ENCODE results near the gene MLXIP. TPM values are rescaled to one million over a fixed set of nuclear protein-coding genes. Genes with fewer than 3 reads are reported as not detected.

MLXIP gene
- total RNA-seq, 1 experiment from 2014 or later, result 46.3 TPM

DNA sequence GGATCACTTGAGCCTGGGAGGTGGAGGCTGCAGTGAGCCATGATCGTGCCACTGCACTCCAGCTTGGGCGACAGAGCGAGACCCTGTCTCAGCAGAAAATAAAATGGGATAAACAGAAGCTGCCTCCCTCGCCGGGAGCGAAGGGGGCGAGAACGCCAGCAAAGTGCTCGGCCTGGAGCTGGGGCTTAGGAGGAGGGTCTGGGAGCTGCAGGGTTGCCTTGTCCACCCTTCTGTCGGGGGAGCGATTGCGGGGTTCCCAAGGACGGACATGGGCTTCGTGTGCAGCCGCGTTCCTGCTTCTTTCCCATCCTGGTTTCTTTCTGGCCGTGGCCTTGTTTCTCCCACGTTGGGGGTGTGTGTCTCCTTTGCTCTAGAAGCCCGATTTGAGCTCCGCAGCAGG, 27.9 kb upstream of the MLXIP start:
- Histone ChIP-seq H3K4me2 (ENCODE audit: low read length) (no peak overlapping the region), H4K20me1 (ENCODE audit: insufficient read depth) (no peaks in the 10 kb centered on the region), H3K27ac (ENCODE audit: low read depth, low read length) (no peak overlapping the region), H3K4me3 (replicated peaks in 1 of 2; ENCODE audit: low read depth in 1 of 2, low read length in 2 of 2) (no peak overlapping the region), H3K79me2 (ENCODE audit: insufficient read depth, low read length) (no peaks in the 10 kb centered on the region), H2AFZ (ENCODE audit: low read depth, low read length, poor library complexity, severe bottlenecking) (no peak overlapping the region), H3K9ac (ENCODE audit: low read length) (no peak overlapping the region), H3K36me3 (ENCODE audit: control insufficient read depth in 1 of 2, insufficient read depth in 2 of 2, low read length in 2 of 2) (peaks cover 1 to 11% of the 10 kb centered on the region in 2 experiments; a peak in 1 of 4 replicates), H3K9me3 (ENCODE audit: control insufficient read depth in 1 of 2, insufficient read depth in 1 of 2, low read depth in 1 of 2, low read length in 2 of 2) (no peaks in the 10 kb centered on the region), H3K27me3 (ENCODE audit: insufficient read depth, low read length) (no peaks in the 10 kb centered on the region), H3K9me2 (ENCODE audit: insufficient read depth) (no peaks in the 10 kb centered on the region), H3K4me1 (ENCODE audit: control insufficient read depth in 1 of 2, insufficient read depth in 2 of 2, low read length in 2 of 2) (peaks cover 0 to 6% of the 10 kb centered on the region in 2 experiments; a peak in 1 of 4 replicates)
- ATAC-seq (no peak), DNase-seq (ENCODE audit: low read depth, low spot score) (no peak)
- RAD21 ChIA-PET (ENCODE audit: low non-redundant PET in 1 of 2, low total read pairs in 2 of 2, uncharacterized antibody in 2 of 2, unreplicated experiment in 2 of 2), result no interaction called here
- intact Hi-C loops (cut with micrococcal nuclease), result no loop called here
- POLR2A ChIA-PET, result no interaction called here
- TF ChIP-seq CTCF (IDR thresholded peaks at IDR 0.05 in 2 of 3, conservative IDR thresholded peaks at IDR 0.05 in 1 of 3; ENCODE audit: borderline replicate concordance in 1 of 3, insufficient read depth in 1 of 3, low read depth in 2 of 3, low read length in 2 of 3) (no peak), JUND (IDR thresholded peaks at IDR 0.05) (no peak), SIN3A (IDR thresholded peaks at IDR 0.05; ENCODE audit: low read depth) (no peak), YY1 (IDR thresholded peaks at IDR 0.05; ENCODE audit: extremely low read depth, insufficient replicate concordance, low read depth, low read length) (no peak)
- TF ChIP-seq, protein P1, sequence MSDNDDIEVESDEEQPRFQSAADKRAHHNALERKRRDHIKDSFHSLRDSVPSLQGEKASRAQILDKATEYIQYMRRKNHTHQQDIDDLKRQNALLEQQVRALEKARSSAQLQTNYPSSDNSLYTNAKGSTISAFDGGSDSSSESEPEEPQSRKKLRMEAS (IDR thresholded peaks at IDR 0.05), result no peak
- CTCF ChIA-PET, result interaction anchor here (1.0 kb wide), 1 partner anchor 72 kb away, joined by 3 read pairs; no protein-coding TSS in a partner anchor
- no TSS peak for BruUV-seq (replicated peaks)

GRCh38 chr12:122051231-122051876, 27.2 kb upstream of the MLXIP start:
- H3K4me1 ChIP-seq (ENCODE audit: control insufficient read depth in 1 of 2, insufficient read depth in 2 of 2, low read length in 2 of 2), result peaks cover 0 to 6% of the 10 kb centered on the region in 2 experiments; a peak in 1 of 4 replicates
- POLR2A ChIA-PET, result interaction anchor here (0.7 kb wide), 1 partner anchor 12 kb away, joined by 3 read pairs; no protein-coding TSS in a partner anchor
- H3K9me2 ChIP-seq (ENCODE audit: insufficient read depth), result no peaks in the 10 kb centered on the region
- ATAC-seq (no peak), DNase-seq (ENCODE audit: low read depth, low spot score) (no peak)
- H3K27ac ChIP-seq (ENCODE audit: low read depth, low read length), result no peak overlapping the region
- H3K36me3 ChIP-seq (ENCODE audit: control insufficient read depth in 1 of 2, insufficient read depth in 2 of 2, low read length in 2 of 2), result peaks cover 4 to 11% of the 10 kb centered on the region in 2 experiments; a peak in 2 of 4 replicates
- H2AFZ ChIP-seq (ENCODE audit: low read depth, low read length, poor library complexity, severe bottlenecking), result no peak overlapping the region
- CTCF ChIA-PET, result interaction anchor here (1.0 kb wide), 1 partner anchor 71 kb away, joined by 3 read pairs; no protein-coding TSS in a partner anchor
- RAD21 ChIA-PET (ENCODE audit: low non-redundant PET in 1 of 2, low total read pairs in 2 of 2, uncharacterized antibody in 2 of 2, unreplicated experiment in 2 of 2), result no interaction called here
- intact Hi-C loops (cut with micrococcal nuclease), result no loop called here
- no peaks in the 10 kb centered on the region for H3K27me3 ChIP-seq (ENCODE audit: insufficient read depth, low read length)
- H3K79me2 ChIP-seq (ENCODE audit: insufficient read depth, low read length), result no peaks in the 10 kb centered on the region
- no peaks in the 10 kb centered on the region for H3K9me3 ChIP-seq (ENCODE audit: control insufficient read depth in 1 of 2, insufficient read depth in 1 of 2, low read depth in 1 of 2, low read length in 2 of 2)
- BruUV-seq (replicated peaks), result no TSS peak
- no peak overlapping the region for H3K4me2 ChIP-seq (ENCODE audit: low read length)
- H4K20me1 ChIP-seq (ENCODE audit: insufficient read depth), result no peaks in the 10 kb centered on the region
- H3K9ac ChIP-seq (ENCODE audit: low read length), result no peak overlapping the region
- no peak overlapping the region for H3K4me3 ChIP-seq (replicated peaks in 1 of 2; ENCODE audit: low read depth in 1 of 2, low read length in 2 of 2)
- TF ChIP-seq TCF7L2 (IDR thresholded peaks at IDR 0.05; ENCODE audit: borderline replicate concordance, extremely low read depth, insufficient read depth, insufficient read length) (no peak), EZH2 (IDR thresholded peaks at IDR 0.05) (no peak), FOSL1 (IDR thresholded peaks at IDR 0.05; ENCODE audit: low read depth) (no peak), SRF (IDR thresholded peaks at IDR 0.05; ENCODE audit: low read depth) (no peak), ATF3 (IDR thresholded peaks at IDR 0.05) (no peak), RAD21 (IDR thresholded peaks at IDR 0.05; ENCODE audit: low read depth) (no peak), YY1 (IDR thresholded peaks at IDR 0.05; ENCODE audit: extremely low read depth, insufficient replicate concordance, low read depth, low read length) (no peak), ZNF274 (IDR thresholded peaks at IDR 0.05; ENCODE audit: low read depth, low read length) (no peak)
- TF ChIP-seq, protein P2, sequence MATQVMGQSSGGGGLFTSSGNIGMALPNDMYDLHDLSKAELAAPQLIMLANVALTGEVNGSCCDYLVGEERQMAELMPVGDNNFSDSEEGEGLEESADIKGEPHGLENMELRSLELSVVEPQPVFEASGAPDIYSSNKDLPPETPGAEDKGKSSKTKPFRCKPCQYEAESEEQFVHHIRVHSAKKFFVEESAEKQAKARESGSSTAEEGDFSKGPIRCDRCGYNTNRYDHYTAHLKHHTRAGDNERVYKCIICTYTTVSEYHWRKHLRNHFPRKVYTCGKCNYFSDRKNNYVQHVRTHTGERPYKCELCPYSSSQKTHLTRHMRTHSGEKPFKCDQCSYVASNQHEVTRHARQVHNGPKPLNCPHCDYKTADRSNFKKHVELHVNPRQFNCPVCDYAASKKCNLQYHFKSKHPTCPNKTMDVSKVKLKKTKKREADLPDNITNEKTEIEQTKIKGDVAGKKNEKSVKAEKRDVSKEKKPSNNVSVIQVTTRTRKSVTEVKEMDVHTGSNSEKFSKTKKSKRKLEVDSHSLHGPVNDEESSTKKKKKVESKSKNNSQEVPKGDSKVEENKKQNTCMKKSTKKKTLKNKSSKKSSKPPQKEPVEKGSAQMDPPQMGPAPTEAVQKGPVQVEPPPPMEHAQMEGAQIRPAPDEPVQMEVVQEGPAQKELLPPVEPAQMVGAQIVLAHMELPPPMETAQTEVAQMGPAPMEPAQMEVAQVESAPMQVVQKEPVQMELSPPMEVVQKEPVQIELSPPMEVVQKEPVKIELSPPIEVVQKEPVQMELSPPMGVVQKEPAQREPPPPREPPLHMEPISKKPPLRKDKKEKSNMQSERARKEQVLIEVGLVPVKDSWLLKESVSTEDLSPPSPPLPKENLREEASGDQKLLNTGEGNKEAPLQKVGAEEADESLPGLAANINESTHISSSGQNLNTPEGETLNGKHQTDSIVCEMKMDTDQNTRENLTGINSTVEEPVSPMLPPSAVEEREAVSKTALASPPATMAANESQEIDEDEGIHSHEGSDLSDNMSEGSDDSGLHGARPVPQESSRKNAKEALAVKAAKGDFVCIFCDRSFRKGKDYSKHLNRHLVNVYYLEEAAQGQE (IDR thresholded peaks at IDR 0.05; ENCODE audit: low read depth), result no peak

Measured in HCT116 (cell line).